ENCODE data around the gene SLCO3A1.

DNA sequence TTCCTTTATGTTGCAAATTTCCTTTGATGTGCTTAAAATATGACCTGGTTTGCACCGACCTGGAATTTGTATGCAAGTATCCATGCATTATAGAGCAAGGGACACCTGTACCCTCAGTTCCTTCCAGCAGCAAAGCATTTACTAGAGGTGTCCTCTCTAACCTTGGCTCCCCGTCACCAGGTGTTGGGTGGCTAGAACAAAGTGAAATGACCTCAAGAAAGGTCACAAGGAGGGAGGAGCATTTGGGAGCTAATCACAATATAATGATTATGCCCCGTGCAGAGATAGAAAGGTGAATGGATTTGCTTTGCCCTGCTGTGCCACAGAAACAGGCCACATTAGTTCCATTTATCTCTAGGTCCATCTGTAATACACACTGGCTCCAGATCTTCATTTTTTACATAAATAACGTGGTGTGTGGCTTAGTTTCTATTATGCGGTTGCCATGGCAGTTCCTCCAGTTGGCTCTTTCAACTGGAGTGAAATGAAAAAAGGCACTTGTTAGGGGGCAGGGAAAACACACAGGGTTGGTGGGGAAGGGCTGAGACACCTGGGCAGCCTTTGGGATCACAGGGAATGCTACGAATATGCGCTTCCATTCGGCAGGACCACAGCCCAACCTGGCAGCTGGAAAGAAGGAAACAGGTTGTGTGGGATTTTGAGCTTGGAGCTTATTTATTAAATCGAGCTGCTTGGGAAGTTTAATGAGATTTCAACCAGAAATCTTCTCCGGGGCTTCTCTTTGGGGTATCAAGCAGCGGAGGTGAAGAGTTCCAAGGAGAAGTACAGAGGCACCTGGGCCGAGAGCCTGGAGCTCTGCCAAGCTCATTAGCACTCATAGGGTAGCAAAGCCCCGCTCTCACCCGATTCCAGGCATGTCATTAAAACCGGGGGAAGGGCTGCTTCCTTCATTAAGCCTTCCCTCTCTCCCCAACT is 306.7 kb downstream of the SLCO3A1 start:
- TF ChIP-seq EZH2 (IDR thresholded peaks at IDR 0.05; ENCODE audit: low read depth, low read length, severe bottlenecking) (no peak), ZNF274 (IDR thresholded peaks at IDR 0.05; ENCODE audit: borderline replicate concordance, extremely low read depth, low read length) (no peak), GABPA (IDR thresholded peaks at IDR 0.05; ENCODE audit: borderline replicate concordance, insufficient read depth, low read length) (no peak), HDAC6 (IDR thresholded peaks at IDR 0.05; ENCODE audit: low read depth, low read length) (no peak), SIRT6 (IDR thresholded peaks at IDR 0.05; ENCODE audit: low read length) (no peak), POU5F1 (IDR thresholded peaks at IDR 0.05; ENCODE audit: low read depth, low read length) (peak; percentile 56; the same call in 1 of the 2 replicates), POLR2A (IDR thresholded peaks at IDR 0.05; ENCODE audit: control extremely low read depth in 1 of 2, low read depth in 2 of 2, low read length in 2 of 2) (peak in 1 of 2 experiments; percentile 23; a peak in 2 of 3 replicates), NRF1 (IDR thresholded peaks at IDR 0.05; ENCODE audit: low read depth, low read length) (no peak), RXRA (IDR thresholded peaks at IDR 0.05; ENCODE audit: insufficient read depth, low read depth, low read length) (no peak)
- TF ChIP-seq, protein P1, sequence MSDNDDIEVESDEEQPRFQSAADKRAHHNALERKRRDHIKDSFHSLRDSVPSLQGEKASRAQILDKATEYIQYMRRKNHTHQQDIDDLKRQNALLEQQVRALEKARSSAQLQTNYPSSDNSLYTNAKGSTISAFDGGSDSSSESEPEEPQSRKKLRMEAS (IDR thresholded peaks at IDR 0.05), result no peak
- TF ChIP-seq, protein P2, sequence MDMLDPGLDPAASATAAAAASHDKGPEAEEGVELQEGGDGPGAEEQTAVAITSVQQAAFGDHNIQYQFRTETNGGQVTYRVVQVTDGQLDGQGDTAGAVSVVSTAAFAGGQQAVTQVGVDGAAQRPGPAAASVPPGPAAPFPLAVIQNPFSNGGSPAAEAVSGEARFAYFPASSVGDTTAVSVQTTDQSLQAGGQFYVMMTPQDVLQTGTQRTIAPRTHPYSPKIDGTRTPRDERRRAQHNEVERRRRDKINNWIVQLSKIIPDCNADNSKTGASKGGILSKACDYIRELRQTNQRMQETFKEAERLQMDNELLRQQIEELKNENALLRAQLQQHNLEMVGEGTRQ (IDR thresholded peaks at IDR 0.05; ENCODE audit: low read length), result no peak
